HG02938 (cell line): Measurements from ENCODE around the gene SERTAD1.

Source experiments
- ATAC-seq: cut with Tn5 transposase; IDR thresholded peaks from one replicate; pipeline ENCODE4 v1.9.1; 2021; ENCODE audit warnings: mild to moderate bottlenecking, moderate library complexity; ENCODE audit not compliant: unreplicated experiment

Gene SERTAD1

DNA sequence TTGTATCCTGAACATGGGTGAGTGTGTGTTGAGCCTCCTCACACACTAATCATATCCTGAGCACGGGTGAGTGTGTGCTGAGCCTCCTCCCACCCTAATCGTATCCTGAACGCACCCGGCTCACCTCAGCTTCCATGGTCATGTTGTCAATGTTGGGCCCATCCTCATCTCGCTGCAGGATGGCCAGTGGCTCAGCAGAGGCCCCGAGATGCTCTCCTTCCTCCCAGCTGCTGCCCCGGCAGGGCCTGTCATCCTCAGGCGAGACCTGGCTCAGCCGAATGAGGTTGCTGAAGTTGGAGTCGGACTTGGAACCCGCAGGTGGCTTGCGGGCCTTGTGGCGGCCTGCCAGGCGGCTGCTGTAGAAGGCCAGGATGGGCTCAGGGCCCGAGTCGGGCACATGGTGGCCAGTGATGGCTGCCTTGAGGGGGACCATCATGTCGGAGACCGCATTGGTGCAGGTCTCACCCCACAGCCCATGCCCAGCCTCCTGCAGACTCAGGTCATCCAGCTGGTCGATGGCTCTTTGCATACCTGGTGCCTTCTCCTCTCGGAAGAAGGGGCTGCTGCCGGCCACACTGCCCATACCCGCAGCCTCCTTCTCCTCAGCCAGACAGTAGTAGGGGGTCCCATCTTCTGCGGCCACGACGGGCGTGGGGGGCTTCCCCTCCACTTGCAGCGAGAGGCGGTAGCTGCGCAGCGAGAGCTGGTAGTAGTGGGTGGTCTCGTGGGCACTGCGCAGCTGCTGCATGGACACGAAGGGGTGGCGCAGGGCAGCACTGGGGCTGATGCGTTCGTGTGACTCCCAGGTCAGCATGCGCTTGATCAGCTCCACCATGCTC is 45.4 kb downstream of the SERTAD1 start:
- ATAC-seq = no peak

DNA sequence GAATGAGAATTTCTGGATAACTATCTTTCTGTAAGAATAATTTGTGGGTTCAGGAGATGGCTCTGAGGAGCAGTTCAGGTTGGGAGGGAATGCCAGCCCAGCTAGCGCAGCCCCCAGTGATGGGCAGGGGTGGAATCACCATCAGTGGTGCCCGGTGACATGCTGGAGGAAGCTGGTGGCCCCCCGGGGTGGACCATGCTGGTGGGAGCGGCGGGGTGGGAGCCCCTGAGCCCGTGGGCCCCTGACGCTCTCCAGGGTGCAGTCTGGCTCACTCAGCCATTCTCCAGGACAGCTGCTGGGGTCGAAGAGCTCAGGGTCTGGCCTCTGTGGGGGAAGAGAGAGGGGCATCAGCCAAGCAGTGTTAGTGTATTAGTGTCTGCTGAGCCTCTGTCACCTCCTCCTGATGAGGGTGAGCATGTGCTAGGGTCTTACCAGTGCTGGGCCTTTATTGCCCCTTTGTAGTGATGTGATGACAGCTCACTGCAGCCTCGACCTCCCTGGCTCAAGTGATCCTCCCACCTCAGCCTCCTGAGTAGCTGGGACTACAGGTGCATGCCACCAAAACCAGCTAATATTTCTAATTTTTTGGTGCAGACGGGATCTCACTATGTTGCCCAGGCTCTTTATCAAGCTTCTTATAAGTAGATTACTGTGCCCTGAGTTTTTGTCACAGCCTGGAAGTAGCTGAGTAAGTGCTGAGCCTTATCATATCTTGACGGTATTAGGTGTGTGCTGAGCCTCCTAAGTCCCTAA is 46.2 kb downstream of the SERTAD1 start:
- no peak for ATAC-seq

DNA sequence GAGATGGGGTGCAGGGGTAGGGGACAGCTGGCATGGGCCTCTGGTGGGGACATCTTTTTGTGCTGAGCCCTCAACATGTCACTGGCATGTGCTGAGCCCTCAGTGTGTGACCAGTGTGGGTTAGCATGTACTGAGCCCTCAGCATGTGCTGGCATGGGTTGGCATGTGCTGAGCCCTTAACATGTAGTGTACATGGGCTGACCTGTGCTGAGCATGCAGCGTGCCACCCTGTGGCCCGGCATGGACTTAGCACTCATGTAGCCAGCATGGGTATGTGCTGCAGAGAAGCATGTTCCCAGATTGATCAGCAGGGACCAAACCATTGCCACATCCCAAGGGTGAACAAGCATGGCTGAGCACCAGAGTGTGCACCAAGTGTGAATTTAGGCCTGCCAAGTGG is 47.3 kb downstream of the SERTAD1 start:
- ATAC-seq = no peak

DNA sequence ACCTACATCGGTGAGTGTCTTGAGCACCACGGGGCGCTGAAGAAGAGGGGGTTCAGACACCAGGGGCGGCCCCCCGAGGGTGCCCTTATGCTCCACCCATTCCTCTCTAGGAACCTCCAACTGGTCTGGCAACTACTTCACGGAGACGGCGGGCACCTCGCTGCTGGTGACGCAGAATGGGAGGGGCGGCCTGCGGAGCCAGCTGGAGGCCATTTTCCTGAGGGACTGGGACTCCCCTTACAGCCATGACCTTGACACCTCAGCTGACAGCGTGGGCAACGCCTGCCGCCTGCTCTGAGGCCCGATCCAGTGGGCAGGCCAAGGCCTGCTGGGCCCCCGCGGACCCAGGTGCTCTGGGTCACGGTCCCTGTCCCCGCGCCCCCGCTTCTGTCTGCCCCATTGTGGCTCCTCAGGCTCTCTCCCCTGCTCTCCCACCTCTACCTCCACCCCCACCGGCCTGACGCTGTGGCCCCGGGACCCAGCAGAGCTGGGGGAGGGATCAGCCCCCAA is 47.9 kb downstream of the SERTAD1 start:
- no peak for ATAC-seq

DNA sequence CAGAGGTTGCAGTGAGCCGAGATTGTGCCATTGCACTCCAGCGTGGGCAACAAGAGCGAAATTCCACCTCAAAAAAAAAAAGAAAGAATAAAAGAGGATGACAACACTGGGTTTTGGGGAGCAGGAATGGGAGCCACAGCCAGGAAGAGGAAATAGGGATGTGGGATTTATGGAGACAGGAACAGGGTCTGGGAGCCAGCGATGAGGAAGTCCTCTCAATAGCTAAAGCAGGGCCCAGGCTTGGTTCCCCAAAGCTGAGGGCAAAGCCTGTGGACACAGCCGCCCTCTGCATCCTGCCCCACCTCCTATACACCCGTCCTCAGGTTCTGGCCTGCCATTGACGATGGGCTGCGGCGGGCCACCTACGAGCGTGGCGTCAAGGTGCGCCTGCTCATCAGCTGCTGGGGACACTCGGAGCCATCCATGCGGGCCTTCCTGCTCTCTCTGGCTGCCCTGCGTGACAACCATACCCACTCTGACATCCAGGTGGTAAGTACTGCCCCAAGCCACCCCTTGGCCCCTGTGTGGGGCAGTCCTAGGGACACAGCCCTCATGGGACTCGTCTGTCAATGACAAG is 49.4 kb downstream of the SERTAD1 start:
- no peak for ATAC-seq

DNA sequence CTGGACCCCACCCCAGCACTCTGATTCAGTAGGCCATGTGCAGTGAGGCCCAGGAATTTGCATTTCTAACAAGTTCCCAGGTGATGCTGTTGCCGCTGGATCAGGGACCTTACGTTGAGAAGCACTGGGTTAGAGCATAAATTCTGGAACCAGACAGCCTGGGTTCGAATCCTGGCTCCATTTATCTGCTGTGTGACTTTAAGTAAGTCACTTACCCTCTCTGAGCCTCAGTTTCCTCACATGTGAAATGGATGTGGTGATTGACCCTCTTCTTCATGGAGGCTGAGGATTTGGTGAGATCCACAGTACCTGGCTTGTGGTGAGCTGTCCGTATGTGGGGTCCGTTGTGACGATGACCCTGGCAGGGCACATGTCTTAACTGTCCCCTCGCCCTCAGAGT is 51.7 kb downstream of the SERTAD1 start:
- no peak for ATAC-seq

DNA sequence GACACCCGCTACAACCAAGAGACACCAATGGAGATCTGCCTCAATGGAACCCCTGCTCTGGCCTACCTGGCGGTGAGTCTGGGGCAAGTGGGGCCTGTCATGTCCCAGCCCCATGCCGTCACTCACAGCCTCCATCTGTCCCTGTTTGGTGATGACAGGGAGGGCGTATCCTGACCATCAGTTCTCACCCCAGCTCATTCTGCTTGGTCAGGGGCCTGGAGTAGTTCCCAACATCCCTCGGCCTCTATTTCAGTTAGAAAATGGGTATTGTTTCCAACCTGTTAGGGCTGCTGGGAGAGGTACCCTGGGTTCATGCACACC is 54.0 kb downstream of the SERTAD1 start:
- no peak for ATAC-seq
